Forelimb muscle (tissue), 1 donor: Measurements from ENCODE around the gene ATF5. TPM values are rescaled to one million over a fixed set of nuclear protein-coding genes. Genes with fewer than 3 reads are reported as not detected.
"Not testable (repeated sequence)": the region's sequence is repeated elsewhere in the genome, so short reads cannot be mapped to it uniquely, and the experiment has no call there.

ENCODE experiments used
- DNase-seq: peaks from one replicate; pipeline ENCODE4 v3.0.0-alpha.2; 2013; ENCODE audit warnings: low read depth
- polyA plus RNA-seq: library from polyadenylated mRNA; unstranded; fragments of 120-200 nt; gene quantifications from one replicate; pipeline ENCODE4 v1.2.1, GENCODE V29; 2013; ENCODE audit not compliant: insufficient read length

ATF5 gene
- polyA plus RNA-seq, 1 donor: 30.2 TPM

GRCh38 chr19:49923055-49924003, 5.7 kb upstream of the ATF5 start:
- DNase-seq: no peak

GRCh38 chr19:49924004-49924880, 4.8 kb upstream of the ATF5 start:
- no peak for DNase-seq

- not testable (repeated sequence) for DNase-seq
These were observed 4.2 kb upstream of the ATF5 start for GRCh38 chr19:49924881-49925210.

GRCh38 chr19:49925486-49925885, 3.5 kb upstream of the ATF5 start:
- no peak for DNase-seq

GRCh38 chr19:49926515-49926914, 2.5 kb upstream of the ATF5 start:
- no peak for DNase-seq

- DNase-seq: no peak
These were observed 1.3 kb upstream of the ATF5 start for GRCh38 chr19:49927526-49928264.

GRCh38 chr19:49929611-49930482, 842 bp downstream of the ATF5 start:
- peak; percentile 82 for DNase-seq

- DNase-seq: no peak
These were observed 1.5 kb downstream of the ATF5 start for GRCh38 chr19:49930483-49931011.

- DNase-seq: no peak
These were observed 2.5 kb downstream of the ATF5 start for GRCh38 chr19:49931293-49932040.

- no peak for DNase-seq
These were observed 3.0 kb downstream of the ATF5 start for GRCh38 chr19:49932041-49932451.

- DNase-seq: no peak
These were observed 3.7 kb downstream of the ATF5 start for GRCh38 chr19:49932731-49933131.

- DNase-seq: no peak
These were observed 4.6 kb downstream of the ATF5 start for GRCh38 chr19:49933643-49934042.

- DNase-seq: no peak
These were observed 7.5 kb downstream of the ATF5 start for GRCh38 chr19:49936549-49936948.

GRCh38 chr19:49937750-49938381, 8.9 kb downstream of the ATF5 start:
- no peak for DNase-seq

- DNase-seq: no peak
These were observed 9.7 kb downstream of the ATF5 start for GRCh38 chr19:49938662-49939061.

GRCh38 chr19:49939721-49940481, 10.9 kb downstream of the ATF5 start:
- no peak for DNase-seq

GRCh38 chr19:49940482-49940791, 11.4 kb downstream of the ATF5 start:
- DNase-seq: no peak

- DNase-seq: not testable (repeated sequence)
These were observed 15.6 kb downstream of the ATF5 start for GRCh38 chr19:49944567-49944966.

GRCh38 chr19:49946415-49946814, 17.4 kb downstream of the ATF5 start:
- no peak for DNase-seq
